HTERT RPE-1 (cell line): ENCODE data around the gene HOXA9.

Source experiments
- in situ Hi-C: fragments of 300-500 bp; cut with MboI; formaldehyde crosslinking; loops from 4 replicates; pipeline ENCODE4 v1.14.3; 2020; ENCODE audit warnings: low sequenced_read_pairs

The HOXA9 gene

DNA sequence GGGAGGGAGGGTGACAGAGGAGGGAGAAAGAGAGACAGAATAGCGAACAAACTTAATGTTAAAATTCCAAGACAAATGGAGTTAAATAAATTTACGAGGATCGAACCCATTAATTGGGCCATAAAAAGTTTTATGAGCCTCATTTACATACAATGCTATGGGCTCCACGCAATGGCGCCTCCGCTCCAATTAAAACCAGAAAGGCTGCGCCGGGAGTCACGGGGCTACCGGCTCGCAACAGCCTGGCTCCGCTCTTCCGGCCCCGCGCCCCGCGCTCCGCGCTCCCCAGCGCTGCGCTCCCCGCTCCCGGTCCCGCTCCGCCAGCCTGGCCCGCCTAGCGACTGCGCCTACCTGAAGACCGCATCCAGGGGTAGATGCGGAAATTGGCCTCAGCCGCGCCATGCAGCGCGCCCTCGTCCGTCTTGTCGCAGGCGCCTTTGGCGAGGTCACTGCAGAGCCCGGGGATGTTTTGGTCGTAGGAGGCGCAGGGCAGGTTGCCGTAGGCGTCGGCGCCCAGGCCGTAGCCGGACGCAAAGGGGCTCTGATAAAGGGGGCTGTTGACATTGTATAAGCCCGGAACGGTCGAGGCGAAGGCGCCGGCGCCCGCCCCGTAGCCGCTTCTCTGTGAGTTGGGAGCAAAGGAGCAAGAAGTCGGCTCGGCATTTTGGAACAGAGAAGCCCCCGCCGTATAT is 9.4 kb downstream of the HOXA9 start:
- in situ Hi-C loops = no loop called here

DNA sequence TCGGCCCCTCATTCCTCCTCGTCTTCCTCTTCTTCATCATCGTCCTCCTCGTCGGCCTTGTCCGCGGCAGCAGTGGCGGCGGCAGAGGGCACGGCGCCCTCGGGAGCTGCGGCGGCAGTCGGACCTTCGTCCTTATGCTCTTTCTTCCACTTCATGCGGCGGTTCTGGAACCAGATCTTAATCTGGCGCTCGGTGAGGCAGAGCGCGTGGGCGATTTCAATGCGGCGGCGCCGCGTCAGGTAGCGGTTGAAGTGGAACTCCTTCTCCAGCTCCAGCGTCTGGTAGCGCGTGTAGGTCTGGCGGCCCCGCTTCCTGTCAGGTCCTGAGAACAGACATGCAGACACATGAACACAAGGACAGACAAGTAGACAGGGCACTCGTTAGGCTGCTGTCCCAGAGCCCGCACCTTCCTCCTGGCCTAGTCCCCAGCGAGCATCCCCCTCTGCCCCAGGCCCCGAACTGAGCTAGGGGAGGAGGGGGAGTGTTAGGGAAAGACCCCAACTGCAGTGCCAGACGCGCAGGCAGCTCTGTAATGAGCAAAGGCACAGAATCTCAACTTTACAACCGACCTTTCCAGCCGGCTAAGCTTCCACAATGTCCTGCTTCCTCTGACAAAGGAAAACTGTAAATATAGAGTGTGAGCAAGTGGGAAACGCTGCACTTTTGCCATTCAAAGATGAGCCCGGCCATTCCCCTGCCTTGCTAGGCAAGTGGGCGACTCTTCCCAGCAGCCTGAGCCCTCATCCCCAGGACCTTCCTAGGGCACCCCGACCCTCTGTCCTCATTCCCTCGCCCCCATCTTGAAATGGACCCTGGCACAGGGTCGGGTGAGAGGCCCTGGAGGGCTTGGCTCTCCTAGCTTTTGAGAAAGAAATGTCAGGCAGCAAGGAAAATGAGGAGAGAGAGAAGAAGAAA is 10.2 kb downstream of the HOXA9 start:
- in situ Hi-C loops = no loop called here

DNA sequence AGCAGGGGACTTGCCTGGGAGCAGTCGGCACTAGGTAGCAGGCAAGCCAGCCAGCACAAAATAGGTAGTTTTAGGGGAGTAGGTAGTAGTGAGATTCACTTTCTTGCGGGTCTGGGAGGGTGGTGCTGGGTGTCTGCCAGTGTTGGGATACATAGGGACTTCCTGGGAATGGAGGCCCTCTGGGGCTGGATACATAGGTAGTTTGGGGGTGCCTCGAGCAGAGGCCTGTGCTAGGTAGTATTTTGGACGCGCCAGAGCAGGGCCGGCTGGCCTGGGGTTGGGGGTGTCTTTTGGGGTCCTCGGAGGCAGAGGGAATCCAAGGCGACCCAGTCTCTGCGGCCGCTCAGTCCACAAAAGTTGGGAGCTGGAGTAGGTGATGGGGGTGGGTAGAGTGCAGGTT is 11.0 kb downstream of the HOXA9 start:
- in situ Hi-C loops = no loop called here

DNA sequence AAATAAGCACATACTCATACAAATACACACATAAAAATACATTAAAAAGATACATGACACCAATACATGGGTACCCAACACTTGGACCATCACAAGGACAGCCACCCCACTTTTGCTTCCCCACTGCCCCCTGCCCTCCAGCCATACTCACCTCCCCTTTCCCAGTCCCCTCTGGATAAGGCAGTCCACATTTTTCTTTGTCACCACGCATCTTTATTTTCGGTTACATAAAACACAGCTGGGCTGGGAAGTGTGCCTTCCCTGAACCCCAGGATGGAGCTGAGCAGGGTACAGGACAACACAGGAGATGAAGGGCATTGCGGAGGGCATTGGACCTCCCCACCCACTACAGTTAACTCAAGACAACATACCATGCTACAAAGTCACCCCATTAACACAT is 11.8 kb downstream of the HOXA9 start:
- in situ Hi-C loops = no loop called here

DNA sequence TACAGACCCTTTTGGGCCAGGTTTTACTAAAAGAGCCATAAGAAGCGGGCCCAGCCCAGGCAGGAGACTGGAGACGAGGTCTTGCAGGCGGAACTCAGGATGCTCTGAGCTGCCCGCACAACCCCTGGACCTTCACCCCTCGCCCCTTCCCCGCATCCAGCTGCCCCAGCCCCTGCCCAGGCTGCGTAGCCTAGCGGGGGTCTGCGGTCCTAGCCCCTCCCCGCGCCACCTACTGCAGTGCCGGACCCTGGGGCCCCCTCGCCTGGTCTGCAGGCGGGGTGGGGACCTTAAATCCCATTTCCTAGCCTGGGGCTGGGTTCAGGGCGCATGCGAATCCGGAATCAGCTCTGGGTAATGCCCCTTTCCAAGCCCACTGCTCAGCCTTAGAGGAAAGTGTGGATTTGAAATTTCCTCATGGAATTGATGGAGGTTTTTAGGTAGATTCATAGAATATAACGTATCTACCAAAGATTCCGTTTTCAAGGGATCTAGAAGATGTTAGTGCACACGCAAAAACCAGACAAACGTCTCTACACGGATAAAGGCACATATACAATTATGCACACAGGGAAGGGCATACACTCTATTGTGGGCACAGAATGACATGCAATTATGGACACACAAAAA is 12.4 kb downstream of the HOXA9 start:
- in situ Hi-C loops = no loop called here

DNA sequence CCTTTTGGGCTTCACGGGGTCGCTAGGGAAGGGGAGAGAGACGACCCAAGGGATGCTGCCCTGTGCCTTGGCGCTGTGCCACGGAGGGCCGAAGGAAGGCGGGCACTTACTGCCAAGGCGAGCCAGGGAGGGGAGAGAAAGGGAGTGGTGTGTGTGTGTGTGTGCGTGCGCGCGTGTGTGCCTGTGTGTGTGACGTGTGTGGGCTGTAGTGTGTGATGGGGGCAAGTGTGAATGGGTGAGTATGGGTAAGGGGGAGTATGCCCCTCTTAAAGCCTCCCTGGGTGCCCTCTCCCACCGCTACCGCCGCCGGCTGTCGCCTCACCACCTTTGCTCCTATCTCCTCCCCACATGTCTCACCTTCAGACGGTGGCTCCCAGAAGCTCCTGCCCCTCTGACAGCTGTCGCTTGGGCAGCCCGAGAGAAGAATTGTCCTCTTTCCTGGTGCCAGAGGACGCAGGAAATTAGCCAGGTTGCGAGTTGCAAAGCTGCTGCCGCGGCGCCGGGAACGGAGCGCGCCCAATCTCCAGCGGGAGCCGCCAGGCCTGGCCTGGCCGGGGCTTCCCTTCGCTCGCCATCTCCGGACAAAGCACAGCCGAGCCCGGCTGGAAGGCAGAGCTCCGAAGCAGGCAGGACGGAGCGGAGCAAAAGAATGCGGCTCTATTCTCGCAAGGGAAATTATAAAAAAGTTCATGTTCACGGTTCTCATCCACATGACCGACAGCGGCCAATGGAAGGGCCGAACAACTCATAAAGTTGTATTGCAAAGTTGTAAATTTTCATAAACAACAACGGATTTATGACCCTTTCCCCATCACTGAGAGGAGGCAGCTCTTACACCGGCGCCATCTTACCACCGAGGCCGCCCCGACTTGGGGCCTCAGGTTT is 13.2 kb downstream of the HOXA9 start, which contains the start of gene HOXA3:
Gene HOXA3, minus strand, starts transcription at position 653 of the 885 bp plus-strand sequence. CDS start 41,943 bp downstream, outside the sequence.
- in situ Hi-C loops = no loop called here

DNA sequence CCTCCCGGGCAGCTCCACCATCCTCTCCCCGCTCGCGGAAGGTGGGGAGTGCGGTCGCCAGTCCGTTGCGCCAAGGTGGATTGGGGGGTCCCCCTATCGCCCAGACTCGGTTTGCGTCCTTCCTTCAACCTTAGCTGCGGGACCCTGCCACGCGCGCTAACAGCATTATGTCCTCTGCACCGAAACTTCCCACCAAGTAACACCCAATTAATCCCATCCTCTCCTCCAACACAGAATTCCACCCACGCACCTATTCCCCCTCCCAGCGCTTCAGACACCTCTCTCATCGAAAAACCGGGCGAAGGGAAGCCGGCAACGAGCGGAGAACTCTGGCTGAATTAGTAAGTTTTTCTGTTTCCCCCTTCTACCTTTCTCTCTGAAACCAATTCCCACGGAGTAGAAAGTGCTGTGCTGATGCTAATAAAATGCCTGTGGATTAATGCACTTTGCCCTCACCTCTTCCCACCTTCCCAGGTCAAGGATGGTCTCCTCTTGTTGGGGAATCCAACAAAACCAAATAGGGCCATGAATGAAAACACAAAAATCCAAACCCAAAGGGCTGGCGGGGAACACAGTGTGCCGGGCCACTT is 13.9 kb downstream of the HOXA9 start:
- in situ Hi-C loops = no loop called here

DNA sequence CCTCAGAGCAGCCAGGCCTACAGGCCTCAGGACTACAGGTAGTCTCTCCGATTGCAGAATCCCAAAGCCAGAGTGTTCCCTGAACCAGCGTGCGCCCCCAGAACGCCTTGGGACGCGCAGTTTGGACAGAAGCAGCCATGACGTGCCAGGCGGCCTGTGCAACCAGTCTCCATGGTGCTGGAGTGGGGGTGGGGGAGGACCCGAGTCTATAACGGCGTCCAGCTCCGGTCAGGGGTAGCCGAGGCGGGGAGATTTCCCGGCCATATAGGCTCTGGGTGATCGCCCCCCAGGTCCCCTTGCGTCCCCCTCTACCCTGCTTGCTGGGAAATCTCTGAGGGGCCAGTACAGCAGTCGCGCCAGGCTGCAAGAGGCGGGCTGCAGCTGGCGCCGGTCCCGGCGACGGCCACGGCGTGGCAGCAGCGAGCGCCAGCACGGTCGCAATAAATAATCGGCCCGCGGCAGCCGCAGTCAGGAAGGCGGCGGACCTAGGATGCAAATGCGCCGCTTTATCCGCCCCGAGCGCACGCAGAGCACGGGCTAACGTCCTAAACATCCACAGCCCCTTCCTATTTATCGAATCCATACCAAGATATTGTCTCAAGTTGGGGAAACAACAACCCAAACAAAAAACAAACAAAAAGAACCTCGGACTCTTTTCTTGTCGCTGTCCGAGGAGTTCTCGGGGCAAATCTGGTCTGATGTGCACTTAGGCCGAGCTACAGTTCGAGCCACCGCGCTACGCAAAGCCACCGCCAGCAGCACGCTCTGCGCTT is 14.6 kb downstream of the HOXA9 start:
- in situ Hi-C loops = no loop called here

DNA sequence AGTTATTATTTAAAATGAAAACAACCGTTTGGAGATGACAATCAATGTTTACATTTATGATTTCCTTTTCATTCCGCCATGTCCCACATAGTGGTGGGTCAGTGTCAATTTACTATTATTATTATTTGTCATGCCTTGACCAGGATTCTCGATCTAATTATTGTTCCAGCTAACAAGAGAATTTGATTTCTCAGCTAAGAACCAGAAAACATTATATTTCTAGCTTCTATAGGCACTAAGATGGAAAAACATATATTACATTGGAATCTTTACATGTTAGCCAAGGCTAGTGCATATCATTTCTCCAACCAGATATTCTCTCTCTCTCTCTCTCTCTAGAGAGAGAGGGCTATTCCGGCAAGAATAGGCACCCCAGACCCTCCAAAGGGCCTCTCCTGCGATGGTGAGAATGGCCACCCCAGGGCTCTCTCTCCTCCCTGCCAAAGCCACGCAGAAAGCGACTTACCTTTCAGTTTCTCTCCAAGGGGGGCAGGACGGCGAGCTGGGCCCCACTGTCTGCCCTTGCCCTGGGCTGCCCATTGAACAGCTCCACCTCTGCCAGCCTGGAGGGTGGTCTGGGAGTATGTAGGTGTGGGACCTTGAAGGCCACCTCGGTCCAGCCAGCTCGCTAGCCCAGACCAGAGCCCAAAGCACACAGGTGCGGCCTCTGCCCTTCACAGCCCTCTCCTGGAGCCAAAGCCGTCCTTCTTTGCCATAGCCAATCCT is 15.3 kb downstream of the HOXA9 start:
- in situ Hi-C loops = no loop called here

DNA sequence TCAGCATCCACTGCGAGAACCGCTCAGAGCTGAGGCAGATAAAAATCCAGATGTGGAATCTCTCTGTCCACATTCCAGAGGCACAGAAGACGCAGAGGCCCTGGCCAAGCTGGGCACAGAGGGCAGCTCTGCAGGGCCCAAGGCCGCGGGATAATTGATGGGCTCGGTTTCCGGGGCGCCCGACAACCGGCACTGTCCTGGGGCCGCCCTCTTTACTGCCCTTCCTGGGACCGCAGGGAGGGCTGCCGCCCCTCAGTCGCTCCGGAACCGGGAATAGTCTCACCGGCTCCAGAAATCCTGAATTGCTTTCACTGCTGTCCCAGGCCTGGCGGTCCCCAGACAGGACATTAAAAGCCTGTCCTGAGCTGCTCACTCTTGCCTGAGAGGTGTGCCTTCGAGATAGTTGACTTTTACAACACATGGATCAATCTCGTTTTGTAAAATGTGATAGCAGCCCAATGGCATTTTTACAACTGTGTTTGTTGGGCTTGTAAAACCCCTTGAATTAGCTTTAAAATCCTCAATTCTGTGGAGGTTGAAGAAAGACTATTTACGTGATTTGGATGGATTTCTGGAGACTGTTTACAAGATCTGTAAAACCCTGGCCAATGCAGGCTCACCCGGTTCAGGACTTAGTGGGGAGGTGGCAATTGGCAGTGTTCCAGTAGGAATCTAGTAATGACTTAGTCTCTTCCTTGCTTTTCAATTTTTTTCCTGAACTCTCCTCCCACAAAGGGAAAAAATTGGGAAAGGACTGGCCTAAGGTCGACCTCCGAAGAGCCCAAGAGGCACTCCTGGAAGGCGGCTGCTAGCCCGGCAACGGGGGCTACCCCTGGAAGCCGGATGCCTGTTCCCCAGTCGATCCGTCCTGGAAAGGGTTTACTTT is 16.3 kb downstream of the HOXA9 start:
- in situ Hi-C loops = no loop called here

DNA sequence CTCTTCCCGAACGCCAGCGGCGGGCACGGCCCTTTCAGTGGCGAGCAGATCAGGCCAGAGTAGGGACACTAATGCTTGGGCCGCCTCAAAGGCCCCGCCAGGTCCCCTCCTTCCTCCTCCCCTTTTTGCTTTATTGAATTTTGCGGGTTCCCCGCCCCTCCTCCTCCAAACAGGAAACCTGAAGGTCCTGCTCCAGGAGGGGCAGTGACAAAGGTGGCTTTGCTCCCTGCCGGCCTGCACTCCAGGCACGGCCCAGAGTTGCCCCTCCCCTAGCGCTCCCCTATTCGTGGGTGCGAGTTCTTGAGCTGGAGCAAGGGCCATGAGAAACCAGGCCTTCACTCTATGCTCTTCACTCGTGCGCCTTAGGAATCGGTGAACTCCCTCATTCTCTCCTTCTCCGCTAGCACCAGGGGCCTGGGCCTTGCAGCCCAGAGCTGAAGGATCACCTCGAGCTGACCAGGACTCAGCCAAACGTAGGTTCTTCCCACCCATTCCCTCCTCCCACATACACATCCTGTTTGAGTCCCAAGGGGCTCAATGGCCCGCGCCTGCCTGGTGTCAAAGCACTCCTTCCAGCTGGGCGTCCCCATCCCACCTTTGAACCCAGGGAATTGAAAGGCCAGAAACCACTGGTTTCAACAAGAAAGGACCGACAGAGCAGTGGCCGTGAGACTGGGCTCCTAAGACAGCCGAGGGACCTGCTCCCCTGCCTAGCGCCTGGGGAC is 17.1 kb downstream of the HOXA9 start:
- in situ Hi-C loops = no loop called here

DNA sequence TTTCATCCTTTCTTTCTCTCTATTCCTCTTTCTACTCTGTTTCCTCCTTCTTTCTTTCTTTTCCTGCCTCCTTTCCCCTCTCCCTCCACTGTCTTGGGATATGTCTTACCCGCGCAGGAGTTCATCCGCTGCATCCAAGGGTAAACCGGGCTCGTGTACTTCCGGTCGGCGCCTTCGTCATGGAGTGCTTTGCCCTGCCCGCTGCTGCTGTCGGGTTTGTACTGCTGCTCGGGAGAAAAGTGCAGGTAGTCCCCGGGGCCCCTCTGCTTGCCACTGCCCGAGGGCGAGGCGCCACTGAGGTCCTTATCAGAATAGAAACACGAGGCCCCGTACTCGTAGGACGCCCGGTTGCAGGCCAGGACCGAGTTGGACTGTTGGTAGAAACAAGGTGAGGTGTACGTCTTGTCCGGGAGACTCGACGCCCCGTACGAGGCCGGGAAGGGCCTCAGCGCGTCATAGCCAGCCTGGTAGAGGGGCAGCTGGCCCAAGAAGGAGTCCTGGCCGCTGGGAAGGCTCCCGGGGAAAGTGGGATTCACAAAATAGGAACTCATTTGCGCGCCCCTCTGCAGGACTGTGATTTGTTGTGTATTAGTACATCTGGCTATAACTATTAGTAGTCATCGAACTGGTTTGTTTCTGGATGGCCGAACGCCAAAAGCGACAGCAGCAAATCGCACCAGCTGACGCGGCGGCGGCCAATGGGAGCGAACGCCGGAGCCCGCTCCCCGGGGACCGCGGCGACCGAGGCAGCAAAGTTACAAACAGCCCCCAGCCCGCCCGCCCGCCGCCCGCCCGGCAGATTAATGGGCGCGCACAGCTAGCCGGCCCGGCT is 17.9 kb downstream of the HOXA9 start, which contains the start of gene HOXA6:
Gene HOXA6, minus strand, starts transcription at position 576 of the 832 bp plus-strand sequence. Its CDS starts 25 bp downstream, at position 551.
- in situ Hi-C loops = no loop called here

DNA sequence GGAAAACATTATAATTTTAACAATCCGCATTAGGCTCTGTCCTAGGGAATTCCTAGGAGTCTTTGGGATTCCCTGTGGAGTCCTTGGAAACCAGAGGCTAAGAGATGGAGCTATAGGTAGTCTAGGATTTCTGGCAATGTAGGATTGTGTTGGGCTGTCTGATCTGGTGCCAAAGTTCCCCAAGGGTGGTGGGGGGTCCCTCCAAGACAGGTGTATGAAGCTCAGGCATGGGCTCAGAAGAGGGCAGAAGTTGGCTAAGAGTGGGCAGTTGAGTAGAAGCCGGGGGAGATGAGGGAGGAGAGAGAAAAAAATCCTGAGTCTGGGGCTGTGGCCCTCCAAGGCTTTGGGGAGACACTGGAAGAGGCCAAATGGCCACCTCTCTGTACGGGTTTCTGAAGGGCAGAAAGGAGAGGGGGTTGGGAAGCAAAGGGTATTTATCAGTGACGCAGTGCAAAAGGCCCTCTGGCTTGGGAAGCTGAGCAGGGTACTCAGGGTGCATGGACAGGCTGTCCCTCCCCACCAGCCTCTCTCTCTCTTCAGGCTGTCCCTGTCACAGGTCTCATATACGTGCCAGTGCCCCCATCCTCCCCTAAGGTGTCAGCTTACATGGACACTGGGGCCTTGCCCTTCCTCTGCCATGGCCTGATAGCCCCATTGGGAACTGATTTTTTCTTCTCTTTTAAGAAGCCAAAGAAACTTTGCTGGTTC is 18.7 kb downstream of the HOXA9 start:
- in situ Hi-C loops = no loop called here

DNA sequence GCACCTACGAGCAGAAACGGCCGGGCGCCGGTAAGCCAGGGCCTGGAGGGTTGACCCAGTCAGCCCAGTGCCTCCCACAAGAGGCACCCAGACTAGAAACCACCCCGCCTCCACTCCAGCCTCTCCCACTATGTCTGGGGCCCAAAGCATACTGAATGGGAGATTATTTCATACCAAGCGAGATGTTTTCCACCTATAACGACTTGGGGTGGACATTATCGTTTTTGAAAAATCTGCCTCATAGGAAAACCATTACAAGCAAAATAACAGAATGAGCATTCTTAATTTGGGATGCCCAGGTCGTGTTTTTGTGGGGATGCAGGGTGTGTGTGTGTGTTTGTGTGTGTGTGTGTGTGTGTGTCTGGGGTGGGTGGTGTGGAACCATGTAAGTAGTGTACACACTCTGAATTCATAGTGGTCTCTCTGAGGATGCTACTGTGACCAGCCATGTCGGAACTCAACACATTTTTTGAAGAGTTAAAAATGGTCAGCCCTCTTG is 19.4 kb downstream of the HOXA9 start:
- in situ Hi-C loops = no loop called here

DNA sequence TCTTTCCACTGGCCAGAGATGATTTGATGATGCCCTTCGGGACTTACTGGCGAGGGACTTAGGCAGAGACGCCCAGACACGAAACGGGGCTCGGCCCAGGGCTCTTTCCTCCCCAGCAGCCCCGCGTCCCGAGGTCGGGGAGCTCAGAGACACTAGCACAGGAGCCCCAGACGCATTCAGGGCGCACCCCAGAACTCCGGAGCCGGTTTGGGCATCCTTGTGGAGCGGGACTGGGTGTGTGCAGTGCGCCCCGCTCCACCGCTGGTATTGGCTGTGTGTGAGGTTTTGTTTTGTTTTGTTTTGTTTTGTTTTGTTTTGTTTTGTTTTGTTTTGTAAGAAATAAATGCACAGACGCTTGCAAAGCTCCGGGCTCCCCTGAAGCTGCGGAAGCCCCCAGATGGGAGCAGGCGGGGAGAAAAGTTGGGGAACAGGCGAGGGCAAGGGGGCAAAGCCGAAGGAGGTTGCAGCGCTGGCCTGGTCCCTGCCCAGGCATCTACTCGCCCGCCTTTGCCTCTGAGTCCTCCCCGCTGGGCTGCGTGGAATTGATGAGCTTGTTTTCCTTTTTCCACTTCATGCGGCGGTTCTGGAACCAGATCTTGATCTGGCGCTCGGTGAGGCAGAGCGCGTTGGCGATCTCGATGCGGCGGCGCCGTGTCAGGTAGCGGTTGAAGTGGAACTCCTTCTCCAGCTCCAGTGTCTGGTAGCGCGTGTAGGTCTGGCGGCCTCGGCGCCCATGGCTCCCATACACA is 20.0 kb downstream of the HOXA9 start:
- in situ Hi-C loops = no loop called here
